SK-N-MC (cell line): ENCODE data around the gene DIO3.

Experiments used
- DNase-seq: peaks from one replicate; pipeline ENCODE4 v3.0.0-alpha.2; 2011; ENCODE audit warnings: low read depth, low spot score
- H3K27ac ChIP-seq: fragments of 200-600 bp; sonication (generic); 2 replicates; pipeline ENCODE4 v1.5.1; 2016; ENCODE audit warnings: mixed run types
- H3K36me3 ChIP-seq: fragments of 200-600 bp; sonication (generic); 2 replicates; pipeline ENCODE4 v1.6.1; 2017; ENCODE audit warnings: antibody characterized with exemption, low read length, mixed read lengths; ENCODE audit not compliant: insufficient read depth
- H3K4me3 ChIP-seq: fragments of 200-600 bp; sonication (generic); 2 replicates; pipeline ENCODE4 v1.5.1; 2016
- H3K9ac ChIP-seq: fragments of 200-600 bp; sonication (generic); 2 replicates; pipeline ENCODE4 v1.8.0; 2017; ENCODE audit warnings: mixed run types, mixed read lengths; ENCODE audit not compliant: insufficient read length
- H3K9me3 ChIP-seq: fragments of 200-600 bp; sonication (generic); 2 replicates; pipeline ENCODE4 v1.6.1; 2017; ENCODE audit warnings: low read depth, mild to moderate bottlenecking, antibody characterized with exemption, low read length, moderate library complexity, mixed read lengths
- EZH2 ChIP-seq: fragments of 200-600 bp; sonication (generic); IDR thresholded peaks from one replicate; pipeline ENCODE4 v1.6.1; 2017; ENCODE audit warnings: antibody characterized with exemption
- FOXP2 ChIP-seq: optimal IDR thresholded peaks from 2 replicates; pipeline ENCODE3; 2011; ENCODE audit warnings: mild to moderate bottlenecking, moderate library complexity; ENCODE audit not compliant: insufficient read depth; ENCODE audit errors: extremely low read length, control extremely low read depth
- POLR2AphosphoS5 ChIP-seq: IDR thresholded peaks from 2 replicates; pipeline ENCODE4 v1.6.1; 2012; ENCODE audit warnings: mild to moderate bottlenecking, low read depth, low read length, borderline replicate concordance

DIO3 gene

DNA sequence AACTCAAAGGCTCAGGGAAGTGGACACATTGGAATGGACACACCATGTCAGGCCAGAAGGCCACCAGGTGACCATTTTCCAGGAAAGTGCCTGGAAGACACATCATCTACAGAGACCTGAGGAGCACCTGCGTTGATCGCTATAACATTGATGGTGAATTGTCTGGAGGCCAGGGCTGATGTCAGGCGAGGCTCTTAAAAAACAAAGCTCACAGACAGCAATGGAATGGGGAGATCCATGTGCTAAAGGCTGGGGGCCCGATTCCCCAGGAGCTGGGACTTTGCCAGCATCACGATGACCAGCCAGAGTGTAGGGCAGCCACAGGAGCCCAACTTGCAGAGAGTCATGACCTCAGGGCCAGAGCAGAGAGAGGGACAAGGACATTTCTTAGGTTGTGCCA is 30.3 kb downstream of the DIO3 start:
- Histone ChIP-seq H3K36me3 (no peaks in the 10 kb centered on the region), H3K27ac (no peak overlapping the region), H3K4me3 (no peak overlapping the region), H3K9ac (no peak overlapping the region), H3K9me3 (no peaks in the 10 kb centered on the region)
- DNase-seq: no peak
- TF ChIP-seq POLR2AphosphoS5 (no peak), FOXP2 (no peak), EZH2 (no peak)

DNA sequence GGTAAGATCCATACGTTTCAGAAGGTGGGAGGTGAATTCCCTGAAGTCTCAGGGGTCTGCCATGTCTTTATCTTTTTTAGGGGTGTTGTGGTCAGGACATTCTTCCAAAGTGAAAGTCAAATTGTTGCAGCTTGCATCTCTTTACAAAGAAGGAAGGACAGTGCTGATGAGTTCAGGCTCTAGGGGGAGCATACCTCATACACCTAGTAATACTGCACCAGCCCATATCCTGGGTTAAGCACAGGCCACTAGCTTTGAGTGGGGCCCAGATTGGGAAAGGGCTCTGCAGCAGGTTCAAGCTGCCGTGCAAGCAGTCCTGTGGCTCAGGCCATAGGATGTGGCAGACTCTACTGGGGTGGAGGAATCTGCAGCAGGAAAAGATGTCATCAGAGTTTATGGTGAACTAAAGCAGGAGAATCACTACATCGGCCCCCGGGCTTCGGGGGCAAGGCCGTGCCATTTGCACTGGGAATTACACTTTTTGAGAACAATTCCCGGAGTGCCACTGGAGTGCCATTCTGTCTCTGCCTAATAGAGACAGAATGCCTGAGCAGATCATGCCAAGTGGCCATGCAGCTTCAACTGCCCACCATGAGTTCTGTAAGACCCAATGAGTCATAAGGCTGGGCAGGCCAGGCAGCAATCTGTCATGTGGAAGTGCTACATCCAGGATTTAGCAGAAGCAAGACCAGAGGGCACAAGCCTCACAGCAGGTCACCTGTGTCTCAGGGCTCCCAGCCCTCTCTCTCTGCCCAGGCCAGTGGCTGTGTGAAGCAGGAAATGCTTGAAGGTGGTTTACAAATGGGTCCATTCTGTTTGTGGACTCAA is 32.3 kb downstream of the DIO3 start:
- Histone ChIP-seq H3K27ac (no peak overlapping the region), H3K36me3 (no peaks in the 10 kb centered on the region), H3K4me3 (no peak overlapping the region), H3K9ac (no peak overlapping the region), H3K9me3 (no peaks in the 10 kb centered on the region)
- no peak for DNase-seq
- TF ChIP-seq FOXP2 (no peak), POLR2AphosphoS5 (no peak), EZH2 (no peak)

DNA sequence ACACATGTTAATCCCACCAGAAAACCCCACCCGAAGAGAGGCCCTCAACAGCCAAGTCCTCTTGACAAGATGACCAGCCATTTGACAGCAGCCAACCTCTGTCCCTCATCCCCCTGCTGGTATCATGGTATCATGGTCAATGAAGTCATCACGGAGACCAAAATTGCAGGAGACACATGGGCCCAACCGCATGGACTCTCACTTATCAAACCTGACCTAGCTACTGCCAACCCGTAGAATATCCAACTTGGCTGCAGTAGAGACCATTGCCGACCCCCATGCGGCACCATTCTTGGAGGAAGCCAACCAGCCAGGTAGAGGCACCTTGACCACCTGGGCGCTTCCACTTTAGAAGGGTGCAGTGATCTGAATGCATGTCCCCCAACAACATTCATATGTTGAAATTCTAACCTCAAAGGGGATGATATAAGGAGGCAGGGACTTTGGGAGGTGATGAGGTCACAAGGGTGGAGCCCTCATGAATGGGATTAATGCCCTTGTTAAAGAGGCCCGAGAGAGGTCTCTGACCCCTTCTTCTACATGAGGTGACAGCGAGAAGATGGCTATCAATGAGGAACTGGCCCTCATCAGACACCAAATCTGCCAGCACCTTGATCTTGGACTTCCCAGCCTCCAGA is 33.3 kb downstream of the DIO3 start:
- no peak overlapping the region for H3K4me3 ChIP-seq
- no peak for DNase-seq
- H3K27ac ChIP-seq: no peak overlapping the region
- no peak overlapping the region for H3K9ac ChIP-seq
- no peaks in the 10 kb centered on the region for H3K9me3 ChIP-seq
- TF ChIP-seq EZH2 (no peak), POLR2AphosphoS5 (no peak)
- H3K36me3 ChIP-seq: no peaks in the 10 kb centered on the region

DNA sequence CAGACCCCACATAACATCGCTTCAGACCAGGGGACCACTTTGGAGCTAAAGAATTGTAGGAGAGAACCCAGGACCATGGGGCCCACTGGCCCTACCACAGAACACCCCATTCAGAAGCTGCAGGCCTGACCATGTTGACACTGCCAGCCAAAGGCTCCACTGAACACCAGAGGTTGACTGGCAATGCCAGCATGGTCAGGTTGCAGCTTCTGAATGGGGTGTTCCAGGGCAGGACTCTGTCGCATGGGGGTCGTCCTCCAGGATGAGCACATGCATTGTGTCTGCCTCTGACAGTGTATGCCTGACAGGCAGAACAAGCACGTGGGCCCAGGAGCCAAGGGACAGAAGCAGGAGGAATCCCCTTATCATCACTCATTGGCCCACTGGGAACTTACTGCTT is 34.1 kb downstream of the DIO3 start:
- H3K9me3 ChIP-seq: no peaks in the 10 kb centered on the region
- no peak overlapping the region for H3K9ac ChIP-seq
- H3K27ac ChIP-seq: no peak overlapping the region
- no peaks in the 10 kb centered on the region for H3K36me3 ChIP-seq
- DNase-seq: no peak
- H3K4me3 ChIP-seq: no peak overlapping the region
- TF ChIP-seq EZH2 (no peak), FOXP2 (no peak), POLR2AphosphoS5 (no peak)

DNA sequence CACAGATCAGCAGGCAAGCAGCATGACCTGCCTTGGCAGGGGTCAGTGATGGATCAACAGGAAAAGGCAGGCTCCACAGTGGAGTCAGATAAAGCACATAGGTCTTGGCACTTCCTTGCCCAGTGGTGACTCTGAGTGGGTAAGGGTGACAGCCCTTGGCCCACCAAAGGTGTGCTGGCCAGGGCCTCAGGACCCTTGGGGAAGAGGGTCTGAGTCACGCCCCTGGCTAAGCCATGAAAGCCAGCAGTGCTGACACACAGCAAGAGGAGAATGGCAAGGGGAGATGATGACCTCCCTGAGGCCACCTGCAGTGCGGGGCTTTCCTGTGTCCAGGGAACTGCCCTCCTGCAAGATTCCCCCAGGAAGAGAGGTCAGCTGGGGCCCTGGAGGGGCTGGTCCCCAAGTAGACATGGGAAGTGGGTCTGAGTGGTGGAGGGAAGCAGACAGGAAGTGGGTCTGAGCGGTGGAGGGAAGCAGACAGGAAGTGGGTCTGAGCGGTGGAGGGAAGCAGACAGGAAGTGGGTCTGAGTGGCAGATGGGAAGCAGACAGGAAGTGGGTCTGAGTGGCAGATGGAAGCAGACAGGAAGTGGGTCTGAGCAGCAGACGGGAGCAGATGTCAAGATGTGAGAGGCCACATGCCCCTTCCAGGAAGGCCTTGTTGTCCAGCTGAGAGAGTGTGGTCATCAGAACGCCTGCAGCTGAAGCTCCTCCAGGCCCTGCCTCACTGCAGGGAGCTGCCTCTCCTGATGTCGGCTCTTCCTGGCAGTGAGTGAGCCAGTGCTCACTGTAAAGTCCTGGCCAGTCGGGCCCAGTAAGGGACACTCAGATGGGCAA is 34.8 kb downstream of the DIO3 start:
- no peak for DNase-seq
- no peak overlapping the region for H3K9ac ChIP-seq
- no peak overlapping the region for H3K27ac ChIP-seq
- H3K36me3 ChIP-seq: no peaks in the 10 kb centered on the region
- no peaks in the 10 kb centered on the region for H3K9me3 ChIP-seq
- TF ChIP-seq POLR2AphosphoS5 (no peak), EZH2 (no peak), FOXP2 (no peak)
- no peak overlapping the region for H3K4me3 ChIP-seq

DNA sequence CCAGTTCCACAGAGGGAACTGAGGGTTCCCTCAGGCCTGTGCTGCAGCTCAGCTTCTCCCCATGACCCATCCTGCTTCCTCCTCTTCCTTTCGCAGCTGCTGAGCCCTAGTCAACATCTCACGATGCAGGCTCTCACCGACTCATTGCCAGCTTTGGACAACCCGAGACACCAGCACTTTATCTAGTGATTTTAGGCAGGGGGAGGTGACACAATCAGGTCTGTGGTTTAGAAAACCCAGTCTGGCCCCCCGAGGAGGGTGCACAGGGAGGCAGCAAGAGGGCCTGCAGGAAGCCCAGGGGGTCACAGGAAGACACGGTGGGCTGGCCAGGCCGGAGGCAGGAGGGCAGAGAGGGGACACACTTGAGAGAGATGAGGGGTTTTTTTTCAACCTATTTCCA is 35.4 kb downstream of the DIO3 start:
- H3K9ac ChIP-seq: no peak overlapping the region
- H3K9me3 ChIP-seq: no peaks in the 10 kb centered on the region
- DNase-seq: no peak
- no peak for TF ChIP-seq FOXP2
- TF ChIP-seq EZH2: no peak
- no peak for TF ChIP-seq POLR2AphosphoS5
- no peak overlapping the region for H3K4me3 ChIP-seq
- H3K36me3 ChIP-seq: no peaks in the 10 kb centered on the region
- no peak overlapping the region for H3K27ac ChIP-seq

DNA sequence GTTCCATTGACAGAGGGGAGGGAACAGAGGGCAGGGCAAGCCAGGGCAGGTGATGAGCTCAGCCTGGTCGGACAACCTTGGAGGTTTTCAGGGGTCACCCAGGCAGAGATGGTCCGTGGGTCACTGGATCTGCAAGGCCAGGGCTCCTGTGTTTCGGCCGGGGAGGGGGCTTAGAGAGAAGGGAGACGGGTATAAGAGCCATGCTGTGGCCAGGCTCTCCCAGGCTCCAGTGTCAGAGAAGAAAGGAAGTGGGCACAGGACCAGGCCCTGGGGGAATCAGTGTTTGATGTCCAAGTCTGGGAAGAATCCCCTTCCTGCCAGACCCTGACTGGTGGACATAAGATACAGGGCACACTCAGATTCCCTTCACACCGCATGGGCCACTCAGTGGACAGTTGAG is 36.9 kb downstream of the DIO3 start:
- no peak overlapping the region for H3K9ac ChIP-seq
- no peaks in the 10 kb centered on the region for H3K36me3 ChIP-seq
- no peak overlapping the region for H3K4me3 ChIP-seq
- no peak for DNase-seq
- no peaks in the 10 kb centered on the region for H3K9me3 ChIP-seq
- H3K27ac ChIP-seq: no peak overlapping the region
- TF ChIP-seq POLR2AphosphoS5 (no peak), FOXP2 (no peak), EZH2 (no peak)

DNA sequence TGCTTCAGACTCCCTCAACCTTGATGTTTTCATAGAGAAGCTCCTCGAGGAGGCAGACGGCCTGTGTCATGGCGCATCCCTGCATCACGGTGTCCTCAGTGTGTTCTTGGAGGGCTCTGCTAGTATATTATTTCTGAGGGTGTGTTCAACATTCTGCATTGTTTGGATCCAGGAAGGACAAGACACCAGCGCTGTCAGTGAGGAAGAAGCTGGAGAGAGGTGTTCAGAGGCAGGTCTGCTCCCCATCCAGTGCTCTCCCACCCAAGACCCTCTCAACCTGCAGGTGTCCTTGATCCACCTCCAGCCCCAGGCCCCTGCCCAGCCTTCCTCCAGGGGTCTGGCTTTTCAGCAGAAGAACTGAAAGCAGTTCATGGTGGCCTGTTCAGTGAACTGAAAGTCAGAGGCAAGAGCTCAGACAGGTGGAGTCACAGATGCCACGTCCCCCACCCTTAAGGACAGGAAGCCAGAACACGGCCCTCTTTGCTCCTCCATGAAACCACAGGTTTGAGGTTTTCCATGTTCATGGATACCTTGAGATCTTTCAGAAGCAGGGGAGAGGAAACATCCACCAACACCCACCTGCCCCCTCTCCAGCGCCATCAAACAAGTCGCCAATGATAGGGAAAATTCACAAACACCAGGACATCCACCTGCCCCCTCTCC is 37.4 kb downstream of the DIO3 start:
- Histone ChIP-seq H3K9me3 (no peaks in the 10 kb centered on the region), H3K36me3 (no peaks in the 10 kb centered on the region), H3K27ac (no peak overlapping the region), H3K4me3 (no peak overlapping the region), H3K9ac (no peak overlapping the region)
- no peak for DNase-seq
- no peak for TF ChIP-seq EZH2
- TF ChIP-seq POLR2AphosphoS5: no peak
